Esophagus squamous epithelium (tissue), 4 donors: ENCODE results near the gene ZNF320.

Experiments used
- CTCF ChIP-seq, 6 experiments: fragments of 450-650 bp in 4 of 6; fragments of 200-600 bp in 2 of 6; sonication (generic) in 2 of 6; IDR thresholded peaks; one replicate each; pipeline ENCODE4 v1.5.1; 2016 to 2019; ENCODE audit warnings: antibody characterized with exemption in 6 of 6, mild to moderate bottlenecking in 4 of 6, moderate library complexity in 4 of 6
- POLR2A ChIP-seq, 4 donors: fragments of 450-650 bp; IDR thresholded peaks; one replicate each; pipeline ENCODE4 v1.6.1; 2017; ENCODE audit warnings: antibody characterized with exemption in 4 of 4, mild to moderate bottlenecking in 4 of 4, moderate library complexity in 3 of 4

DNA sequence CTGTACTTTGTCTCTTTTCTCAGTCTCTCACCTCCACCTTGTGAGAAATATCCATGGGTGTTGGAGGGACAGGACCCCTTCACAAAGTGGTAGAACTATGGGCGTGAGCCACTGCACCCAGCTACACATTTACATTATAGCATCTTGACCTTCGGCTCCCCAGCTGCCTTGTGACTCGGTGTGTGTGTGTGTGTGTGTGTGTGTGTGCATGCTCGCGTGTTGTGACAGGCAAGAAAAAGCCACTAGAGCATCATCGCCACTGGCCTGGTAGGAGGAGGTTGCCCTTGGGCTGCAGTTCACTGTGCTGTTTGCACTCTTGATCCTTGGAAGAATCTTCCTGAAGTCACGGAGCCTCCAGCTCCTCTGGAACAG lies 39.5 kb upstream of the ZNF320 start:
- TF ChIP-seq CTCF (IDR thresholded peaks at IDR 0.05) (no peak), POLR2A (IDR thresholded peaks at IDR 0.05) (no peak)
